SIG-M5 treated with dmso at 0.1 percent for 504 hours (cell line): Measurements from ENCODE around the gene SEPHS1.

Experiments used
- DNase-seq: peaks from one replicate; lab custom pipeline; 2025; ENCODE audit not compliant: unreplicated experiment; lab: John Stamatoyannopoulos, UW

SEPHS1 gene

DNA sequence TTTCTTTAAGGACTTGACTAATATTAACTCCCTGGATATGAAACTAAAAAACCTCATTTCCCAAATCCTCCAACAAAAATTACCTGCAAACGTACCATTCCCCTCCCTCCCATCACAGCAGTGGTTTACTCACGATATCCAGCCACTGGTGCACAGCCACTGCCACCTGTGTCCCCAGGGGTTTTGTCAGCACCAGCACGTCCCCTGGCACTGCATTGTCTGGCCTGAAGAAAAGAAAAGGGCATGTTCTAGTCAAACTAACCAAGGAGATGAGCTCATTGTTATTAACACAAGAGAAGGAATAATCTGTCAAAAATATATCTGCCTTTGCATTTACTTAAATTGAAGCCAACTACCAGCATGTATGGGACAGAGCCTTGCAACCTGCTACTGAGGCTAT lies 18.5 kb downstream of the SEPHS1 start:
- DNase-seq = no peak

DNA sequence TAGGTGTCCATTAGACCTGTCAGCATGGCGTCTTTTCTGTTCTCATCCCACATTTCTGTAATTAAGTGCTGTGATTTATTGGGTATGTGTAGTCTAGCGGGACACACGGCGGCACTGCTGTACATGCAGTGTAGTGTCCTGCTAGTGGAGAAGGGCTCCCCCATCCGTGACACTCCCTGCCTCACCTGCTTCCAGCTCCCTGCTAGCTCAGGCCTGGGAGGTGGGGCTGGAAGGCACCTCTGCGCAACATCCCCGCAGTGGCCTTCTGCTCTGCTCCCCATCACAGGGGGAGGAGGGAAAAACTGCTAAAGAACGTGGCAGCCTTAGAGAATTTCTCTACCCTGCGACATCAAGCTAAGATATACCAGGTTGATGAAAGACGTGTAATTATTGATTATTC lies 19.5 kb downstream of the SEPHS1 start:
- DNase-seq = no peak

DNA sequence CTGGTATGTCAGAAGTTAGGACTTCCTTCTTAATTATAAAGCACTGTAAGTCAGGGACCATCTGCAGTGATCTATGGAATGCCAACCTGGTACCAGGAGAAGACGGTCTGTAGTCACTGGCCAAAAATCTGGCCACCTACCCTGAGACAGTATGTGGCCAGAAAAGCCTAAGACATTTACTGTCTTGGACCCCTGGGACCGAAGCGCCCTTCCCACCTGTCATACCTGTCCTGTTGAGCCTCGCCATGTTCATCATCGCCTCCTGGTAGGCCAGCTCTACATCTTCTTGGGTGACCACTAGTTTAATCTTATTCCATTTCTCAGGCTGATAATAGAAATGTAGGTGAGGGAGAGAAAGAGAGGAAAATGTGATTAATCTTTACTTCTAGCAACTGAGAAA lies 20.0 kb downstream of the SEPHS1 start:
- DNase-seq = no peak

GRCh38 chr10:13327534-13327933 lies 20.6 kb downstream of the SEPHS1 start:
- DNase-seq = no peak

- DNase-seq = no peak
Measured at GRCh38 chr10:13322615-13323148, 25.4 kb downstream of the SEPHS1 start.

DNA sequence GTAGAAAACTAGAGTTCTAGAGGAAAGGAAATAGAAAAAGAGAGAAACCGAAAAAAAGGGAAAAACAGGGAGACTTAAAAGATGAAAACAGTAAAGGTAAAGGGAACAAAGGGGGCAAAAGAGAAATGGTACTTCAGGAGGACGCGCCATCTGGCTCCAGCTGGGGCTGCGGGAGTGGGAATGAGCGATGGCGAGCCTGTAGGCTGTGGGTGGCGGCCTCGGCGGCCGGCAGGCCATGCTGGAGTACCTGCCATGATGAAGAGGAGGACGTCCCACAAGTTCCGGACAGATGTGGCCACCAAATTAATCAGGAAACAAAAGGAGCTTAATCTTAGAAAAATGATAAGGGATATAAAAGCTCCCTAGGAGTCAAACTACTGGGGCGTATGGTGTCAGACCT lies 26.5 kb downstream of the SEPHS1 start:
- DNase-seq = no peak

DNA sequence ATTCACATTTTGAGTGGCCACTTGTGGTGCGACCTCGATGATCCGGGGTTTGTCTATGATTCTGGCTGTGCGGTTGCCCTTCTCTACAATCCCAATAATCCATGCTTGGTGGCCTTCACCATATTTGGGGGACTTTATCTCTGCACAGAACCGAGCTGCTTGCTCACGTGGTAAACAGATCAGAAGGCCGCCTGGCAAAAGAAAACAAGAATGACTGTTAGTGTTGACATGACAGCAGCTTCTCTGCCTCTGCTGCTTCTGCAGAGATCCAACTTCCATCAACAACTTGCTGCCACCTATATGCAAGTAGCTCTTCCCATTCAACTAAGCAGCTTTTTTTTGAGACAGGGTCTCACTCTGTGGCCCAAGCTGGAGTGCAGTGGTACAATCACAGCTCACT lies 28.9 kb downstream of the SEPHS1 start:
- no peak for DNase-seq

DNA sequence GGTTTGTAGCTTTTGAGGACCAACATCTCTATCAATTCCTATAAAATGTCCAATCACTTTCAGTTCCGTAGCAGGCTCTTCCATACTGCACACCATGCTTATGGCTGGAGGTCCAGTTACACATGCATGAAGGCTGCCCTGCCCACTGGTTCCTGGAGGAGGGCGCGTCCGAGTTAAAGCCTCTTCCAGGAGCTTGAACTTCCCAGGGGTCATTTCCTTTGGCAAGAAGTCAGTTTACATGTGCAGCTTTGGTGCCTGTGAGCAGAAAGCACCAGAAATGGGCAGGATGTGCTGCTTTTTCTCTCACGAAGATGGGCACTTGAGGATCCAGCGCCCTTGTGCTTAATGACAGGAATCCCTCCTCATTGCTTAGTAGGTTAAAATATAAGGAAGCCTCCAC lies 30.6 kb downstream of the SEPHS1 start:
- DNase-seq = no peak

- DNase-seq = no peak
Measured at GRCh38 chr10:13316635-13317311, 31.3 kb downstream of the SEPHS1 start.

- DNase-seq = no peak
Measured at GRCh38 chr10:13315361-13315760, 32.7 kb downstream of the SEPHS1 start.

GRCh38 chr10:13311177-13311575 lies 36.9 kb downstream of the SEPHS1 start:
- DNase-seq = no peak

DNA sequence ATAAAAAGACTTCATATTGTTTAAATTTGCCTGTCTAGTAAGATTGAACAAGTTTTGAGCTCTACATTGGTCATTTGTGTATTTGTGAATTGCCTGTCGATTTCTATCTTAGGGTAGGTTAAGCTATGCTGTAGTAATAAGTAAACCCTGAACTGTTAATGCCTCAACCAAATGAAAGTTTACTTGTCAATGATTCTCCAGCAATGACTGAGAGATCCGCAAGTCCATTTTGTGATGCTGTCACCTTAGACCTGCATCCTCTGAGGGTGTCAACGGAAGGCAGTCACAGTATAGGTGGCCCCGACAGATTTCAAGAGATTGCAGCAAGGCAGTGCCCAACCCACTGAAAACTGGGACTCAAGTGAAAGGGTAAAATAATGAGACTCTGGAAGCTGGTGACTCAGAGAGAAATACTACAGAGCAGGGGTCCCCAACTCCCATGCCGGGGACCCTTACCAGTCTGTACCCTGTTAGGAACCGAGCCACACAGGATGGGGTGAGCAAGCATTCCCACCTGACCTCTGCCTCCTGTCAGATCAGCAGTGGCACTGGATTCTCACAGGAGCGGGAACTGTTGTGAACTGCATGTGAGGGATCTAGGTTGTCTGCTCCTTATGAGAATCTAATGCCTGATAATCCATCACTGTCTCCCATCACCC lies 37.4 kb downstream of the SEPHS1 start:
- DNase-seq = no peak

- DNase-seq = no peak
Measured at GRCh38 chr10:13309792-13310191, 38.3 kb downstream of the SEPHS1 start.

DNA sequence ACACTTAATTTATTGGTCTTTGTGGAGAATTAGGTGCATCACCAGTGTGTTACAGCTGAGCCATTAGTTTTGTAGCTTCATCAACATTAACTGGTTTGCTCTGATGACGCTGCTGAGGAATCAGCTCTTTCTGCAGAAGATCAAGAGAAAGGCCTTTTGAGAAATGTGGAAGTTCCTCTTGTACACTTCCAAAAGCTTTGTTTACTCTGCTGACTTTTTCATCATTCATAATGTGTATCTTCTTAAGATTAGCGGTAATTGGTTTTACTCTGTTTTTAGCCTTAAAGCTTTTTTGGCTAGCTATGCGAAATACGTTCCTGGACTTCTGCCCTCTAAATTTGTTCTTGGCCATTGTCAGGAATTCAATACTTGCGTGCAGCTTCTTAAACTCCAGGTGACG lies 40.0 kb downstream of the SEPHS1 start:
- no peak for DNase-seq

GRCh38 chr10:13306103-13306502 lies 42.0 kb downstream of the SEPHS1 start:
- DNase-seq = no peak

DNA sequence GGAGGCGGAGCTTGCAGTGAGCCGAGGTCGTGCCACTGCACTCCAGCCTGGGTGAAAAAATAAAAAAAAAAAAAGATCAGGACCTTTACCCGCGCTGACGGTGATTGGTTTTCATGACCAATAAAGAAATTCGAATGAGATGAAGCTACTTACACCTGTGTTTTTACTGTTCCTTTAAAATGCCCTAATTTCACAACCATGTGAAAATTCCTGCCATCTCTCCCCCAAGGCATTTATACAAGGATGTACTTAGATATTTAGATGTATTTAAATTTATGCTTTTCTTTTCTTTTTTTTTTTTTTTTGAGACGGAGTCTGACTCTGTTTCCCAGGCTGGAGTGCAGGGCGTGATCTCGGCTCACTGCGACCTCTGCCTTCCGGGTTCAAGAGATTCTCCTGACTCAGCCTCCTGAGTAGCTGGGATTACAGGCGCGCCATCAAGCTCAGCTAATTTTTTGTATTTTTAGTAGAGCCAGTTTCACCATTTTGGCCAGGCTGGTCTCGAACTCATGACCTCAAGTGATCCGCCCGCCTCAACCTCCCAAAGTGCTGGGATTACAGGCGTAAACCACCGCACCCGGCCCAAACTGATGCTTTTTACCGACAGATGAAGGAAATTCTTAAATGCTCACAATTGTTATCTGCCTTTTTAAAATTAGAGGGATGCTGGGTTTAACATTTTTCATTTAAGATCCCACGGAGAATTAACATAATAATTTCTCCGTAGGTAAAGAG lies 45.1 kb downstream of the SEPHS1 start:
- no peak for DNase-seq

DNA sequence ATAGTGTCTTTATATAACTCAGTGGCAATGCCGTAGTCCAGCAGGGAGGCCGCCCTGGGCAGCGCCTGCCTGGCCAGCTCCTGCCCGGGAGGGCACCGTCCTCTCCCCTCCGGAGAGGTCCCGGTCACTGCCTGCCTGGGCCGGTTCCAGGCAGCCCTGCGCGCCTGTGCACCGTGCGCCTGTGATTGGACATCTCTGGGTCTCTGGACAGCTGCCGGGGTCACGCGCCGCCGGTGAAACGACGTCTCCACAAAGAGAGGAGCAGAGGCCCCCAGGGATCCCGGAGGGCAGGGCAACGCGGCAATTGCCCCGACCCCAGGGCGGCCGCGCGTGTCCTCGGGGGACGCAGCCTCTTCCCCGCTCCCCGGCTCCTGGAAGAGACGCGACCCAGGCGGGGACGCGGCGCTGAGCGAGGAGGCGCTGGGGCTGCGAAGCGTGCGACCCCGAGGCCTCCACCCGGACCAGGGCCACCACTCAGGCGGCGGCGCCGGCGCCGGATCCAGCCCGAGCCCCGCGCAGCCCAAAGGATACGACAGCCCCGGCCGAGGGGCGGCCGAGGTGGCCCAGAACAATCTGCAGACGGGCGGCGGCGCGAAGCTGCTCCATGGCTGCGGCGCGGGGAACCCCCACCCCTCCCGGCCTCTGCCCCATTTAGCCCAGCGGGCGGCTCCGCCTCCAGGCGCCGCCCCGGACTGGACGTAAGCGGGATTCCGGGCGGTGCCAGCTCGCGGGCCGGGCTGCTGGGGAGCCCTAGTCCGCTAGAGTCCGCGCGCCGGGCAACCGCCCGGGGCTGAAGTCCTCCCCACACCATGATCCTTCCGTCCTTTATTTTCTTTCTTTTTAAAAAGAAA lies 48.4 kb downstream of the SEPHS1 start, which contains the start of gene PHYH:
PHYH (minus strand) TSS at position 628 of the 851 bp plus-strand sequence; CDS start at position 606, 22 bp downstream.
- DNase-seq = peak; percentile 68

DNA sequence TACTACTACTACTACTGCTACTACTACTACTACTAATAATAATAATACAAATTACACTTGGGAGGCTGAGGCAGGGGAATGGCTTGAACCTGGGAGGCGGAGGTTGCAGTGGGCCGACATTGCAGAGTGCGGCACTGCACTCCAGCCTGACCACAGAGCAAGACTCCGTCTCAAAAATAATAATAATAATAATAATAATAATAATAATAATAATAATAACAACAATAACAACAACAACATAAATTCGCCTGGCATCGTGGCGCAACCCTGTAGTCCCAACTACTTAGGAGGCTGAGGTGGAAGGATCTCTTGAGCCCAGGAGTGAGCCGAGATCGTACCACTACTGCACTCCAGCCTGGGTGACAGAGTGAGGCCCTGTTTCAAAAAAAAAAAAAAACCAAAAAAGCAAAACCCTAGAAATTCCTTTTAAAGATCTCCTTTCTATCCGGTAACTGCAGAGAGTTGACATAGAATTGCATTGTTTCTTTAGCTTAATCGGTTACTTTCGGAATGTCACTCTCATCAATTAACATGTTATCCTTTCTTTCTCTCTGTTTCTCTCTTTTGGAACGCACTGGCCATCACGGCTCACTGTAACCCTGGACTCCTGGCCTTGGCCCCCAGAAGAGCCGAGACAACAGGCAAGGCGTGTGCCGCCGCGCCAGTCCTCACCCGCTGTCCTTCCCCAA lies 49.2 kb downstream of the SEPHS1 start:
- DNase-seq = peak; percentile 5

- no peak for DNase-seq
Measured at GRCh38 chr10:13296476-13296875, 51.6 kb downstream of the SEPHS1 start.

GRCh38 chr10:13294784-13295183 lies 53.3 kb downstream of the SEPHS1 start:
- no peak for DNase-seq
